MCF 10A (cell line): ENCODE measurements around the gene SERINC1. TPM values are rescaled to one million over a fixed set of nuclear protein-coding genes. Genes with fewer than 3 reads are reported as not detected.

Experiments used
- BruUV-seq: library from RNA; stranded (reverse); fragments of 400-500 nt; replicated peaks from 2 replicates; lab custom pipeline; 2021; lab: Mats Ljungman, UMichigan
- CTCF ChIA-PET: fragments of 300-600 bp; sonication (Branson Sonifier 250); formaldehyde crosslinking; extraction: SDS; loops from one replicate; lab custom pipeline; 2021; ENCODE audit warnings: antibody characterized with exemption, inconsistent platforms; lab: Yijun Ruan, JAX
- POLR2A ChIA-PET: fragments of 300-600, 350-650 bp; sonication (Branson Sonifier 250); formaldehyde crosslinking; extraction: SDS; loops from one replicate; lab custom pipeline; 2020; ENCODE audit warnings: antibody characterized with exemption, inconsistent platforms; lab: Yijun Ruan, JAX
- DNase-seq: peaks from one replicate; pipeline ENCODE4 v3.0.0-alpha.2; 2018; ENCODE audit not compliant: unreplicated experiment
- H3K27ac Mint-ChIP-seq: one replicate; pipeline ENCODE4 v1.8.0; 2022; ENCODE audit warnings: mild to moderate bottlenecking, low read depth, mixed read lengths; ENCODE audit not compliant: unreplicated experiment
- H3K27me3 Mint-ChIP-seq: one replicate; pipeline ENCODE4 v1.8.0; 2022; ENCODE audit warnings: mixed read lengths; ENCODE audit not compliant: insufficient read depth, unreplicated experiment
- H3K36me3 Mint-ChIP-seq: one replicate; pipeline ENCODE4 v1.8.0; 2022; ENCODE audit warnings: mild to moderate bottlenecking, moderate library complexity, mixed read lengths; ENCODE audit not compliant: insufficient read depth, unreplicated experiment
- H3K4me1 Mint-ChIP-seq: one replicate; pipeline ENCODE4 v1.8.0; 2022; ENCODE audit warnings: mixed read lengths; ENCODE audit not compliant: insufficient read depth, unreplicated experiment
- H3K4me3 Mint-ChIP-seq: one replicate; pipeline ENCODE4 v1.8.0; 2022; ENCODE audit warnings: mild to moderate bottlenecking, moderate library complexity, mixed read lengths; ENCODE audit not compliant: unreplicated experiment
- H3K9me3 Mint-ChIP-seq: one replicate; pipeline ENCODE4 v1.8.0; 2022; ENCODE audit warnings: mixed read lengths; ENCODE audit not compliant: unreplicated experiment
- CTCF ChIP-seq: fragments of 200-600 bp; IDR thresholded peaks from one replicate; pipeline ENCODE4 v1.8.0; 2022; ENCODE audit warnings: antibody characterized with exemption, mild to moderate bottlenecking; ENCODE audit not compliant: unreplicated experiment
- intact Hi-C: fragments of 100-400 bp; cut with micrococcal nuclease; formaldehyde crosslinking; loops from 2 replicates; pipeline ENCODE4 v1.14.1; 2022
- total RNA-seq: library from RNA; stranded (reverse); gene quantifications from 2 replicates; pipeline ENCODE4 v1.2.3, GENCODE V29; 2022

Gene SERINC1
- total RNA-seq, 1 experiment from 2014 or later = 106 TPM

- H3K36me3 Mint-ChIP-seq = no peaks in the 10 kb centered on the region
- intact Hi-C loops = no loop called here
- peaks cover 8% of the 10 kb centered on the region for H3K9me3 Mint-ChIP-seq
- no peak overlapping the region for H3K27ac Mint-ChIP-seq
- no peak for DNase-seq
- no peaks in the 10 kb centered on the region for H3K27me3 Mint-ChIP-seq
- ChIA-PET POLR2A (interaction anchor here (0.6 kb wide), 1 partner anchor 20 kb away, joined by 3 read pairs; no protein-coding TSS in a partner anchor), CTCF (interaction anchor here (1.3 to 10.2 kb wide), 3 partner anchors 35 to 343 kb away, joined by 4 to 202 read pairs (median 14); no protein-coding TSS in a partner anchor)
- BruUV-seq = no TSS peak
- no peak for TF ChIP-seq CTCF
- no peak overlapping the region for H3K4me3 Mint-ChIP-seq
- H3K4me1 Mint-ChIP-seq = peaks cover 6% of the 10 kb centered on the region
These were observed 24.0 kb upstream of the SERINC1 start for GRCh38 chr6:122495612-122496011.

- TF ChIP-seq CTCF = no peak
- ChIA-PET POLR2A (no interaction called here), CTCF (interaction anchor here (2.6 to 10.2 kb wide), 2 partner anchors 35 to 344 kb away, joined by 14 to 202 read pairs; no protein-coding TSS in a partner anchor)
- intact Hi-C loops = no loop called here
- peaks cover 6% of the 10 kb centered on the region for H3K4me1 Mint-ChIP-seq
- H3K36me3 Mint-ChIP-seq = no peaks in the 10 kb centered on the region
- no peak for DNase-seq
- H3K9me3 Mint-ChIP-seq = peaks cover 8% of the 10 kb centered on the region
- no peak overlapping the region for H3K27ac Mint-ChIP-seq
- no peaks in the 10 kb centered on the region for H3K27me3 Mint-ChIP-seq
- no peak overlapping the region for H3K4me3 Mint-ChIP-seq
- BruUV-seq = no TSS peak
These were observed 23.2 kb upstream of the SERINC1 start for GRCh38 chr6:122494665-122495272.

- Mint-ChIP-seq H3K4me3 (no peak overlapping the region), H3K4me1 (peaks cover 6% of the 10 kb centered on the region), H3K27ac (peak overlapping the region; percentile 2), H3K27me3 (no peaks in the 10 kb centered on the region), H3K9me3 (peaks cover under 1% of the 10 kb centered on the region), H3K36me3 (no peaks in the 10 kb centered on the region)
- peak; percentile 77 for TF ChIP-seq CTCF
- intact Hi-C loops = loop anchor here (1.0 kb wide), 3 partner anchors 38 to 347 kb away; no protein-coding TSS in a partner anchor
- ChIA-PET POLR2A (interaction anchor here (0.8 to 1.1 kb wide), 3 partner anchors 20 to 38 kb away, joined by 4 to 7 read pairs (median 5); partner anchors contain the start of gene SERINC1), CTCF (interaction anchor here (0.5 to 10.2 kb wide), 43 partner anchors 9 to 1434 kb away, joined by 3 to 202 read pairs (median 4); no protein-coding TSS in a partner anchor)
- DNase-seq = peak; percentile 80
- BruUV-seq = no TSS peak
These were observed 20.4 kb upstream of the SERINC1 start for GRCh38 chr6:122491919-122492555.

GRCh38 chr6:122490607-122491006 lies 19.0 kb upstream of the SERINC1 start:
- BruUV-seq = no TSS peak
- no peaks in the 10 kb centered on the region for H3K9me3 Mint-ChIP-seq

More at GRCh38 chr6:122490607-122491006, 19.0 kb upstream of the SERINC1 start:
- Mint-ChIP-seq H3K36me3 (no peaks in the 10 kb centered on the region), H3K27ac (no peak overlapping the region), H3K4me1 (peaks cover 6% of the 10 kb centered on the region), H3K4me3 (no peak overlapping the region), H3K27me3 (no peaks in the 10 kb centered on the region)
- DNase-seq = no peak
- ChIA-PET CTCF (interaction anchor here (1.3 to 10.2 kb wide), 13 partner anchors 8 to 348 kb away, joined by 3 to 202 read pairs (median 15); no protein-coding TSS in a partner anchor), POLR2A (no interaction called here)
- TF ChIP-seq CTCF = no peak
- intact Hi-C loops = no loop called here
